CD8-positive, alpha-beta memory T cell (primary cell): ENCODE measurements around the gene SESN3. TPM values are rescaled to one million over a fixed set of nuclear protein-coding genes. Genes with fewer than 3 reads are reported as not detected.
A peak's percentile ranks its signal among the peaks of the same experiment; 100 is the strongest.

Experiments used
- CTCF ChIA-PET: fragments of 350-600 bp; sonication (Branson Sonifier 250); formaldehyde crosslinking; loops from one replicate; lab custom pipeline; 2021; ENCODE audit warnings: antibody characterized with exemption; lab: Charles Lee
- POLR2A ChIA-PET: fragments of 350-600 bp; sonication (Branson Sonifier 250); formaldehyde crosslinking; loops from one replicate; lab custom pipeline; 2021; ENCODE audit warnings: antibody characterized with exemption; lab: Charles Lee
- DNase-seq, 5 donors: peaks; one replicate each; pipeline versions ENCODE4 v3.0.0 to v3.0.0-alpha.2; 2020 to 2022; ENCODE audit warnings: mixed read lengths in 1 of 5
- H3K27ac ChIP-seq: one replicate; pipeline ENCODE4 v1.7.0; 2013; ENCODE audit warnings: low read depth, mild to moderate bottlenecking, low read length, moderate library complexity
- H3K27me3 ChIP-seq: 2 replicates; pipeline ENCODE4 v1.7.0; 2013; ENCODE audit warnings: low read length, mild to moderate bottlenecking; ENCODE audit not compliant: insufficient read depth, poor library complexity, severe bottlenecking
- H3K36me3 ChIP-seq: 2 replicates; pipeline ENCODE4 v1.7.0; 2013; ENCODE audit warnings: mild to moderate bottlenecking, low read length, moderate library complexity; ENCODE audit not compliant: insufficient read depth
- H3K4me1 ChIP-seq: 2 replicates; pipeline ENCODE4 v1.7.0; 2013; ENCODE audit warnings: mild to moderate bottlenecking, low read length, moderate library complexity; ENCODE audit not compliant: insufficient read depth
- H3K4me3 ChIP-seq: 2 replicates; pipeline ENCODE4 v1.7.0; 2013; ENCODE audit warnings: mild to moderate bottlenecking, low read length
- H3K9me3 ChIP-seq: 2 replicates; pipeline ENCODE4 v1.7.0; 2013; ENCODE audit warnings: mild to moderate bottlenecking, low read length
- H3K27ac Mint-ChIP-seq, 8 donors: one replicate each; pipeline ENCODE4 v1.8.0; 2020 to 2021; ENCODE audit warnings: mixed read lengths in 8 of 8, mild to moderate bottlenecking in 6 of 8, inconsistent platforms in 3 of 8, moderate library complexity in 3 of 8
- H3K27me3 Mint-ChIP-seq, 2 donors: one replicate each; pipeline ENCODE4 v1.8.0; 2020 to 2021; ENCODE audit warnings: mixed read lengths in 2 of 2, mild to moderate bottlenecking in 1 of 2, moderate library complexity in 1 of 2
- H3K36me3 Mint-ChIP-seq, 3 donors: one replicate each; pipeline ENCODE4 v1.8.0; 2020 to 2021; ENCODE audit warnings: mixed read lengths in 3 of 3, inconsistent platforms in 1 of 3, mild to moderate bottlenecking in 1 of 3
- H3K4me1 Mint-ChIP-seq, 3 donors: one replicate each; pipeline ENCODE4 v1.8.0; 2020 to 2021; ENCODE audit warnings: mixed read lengths in 3 of 3, inconsistent platforms in 1 of 3, mild to moderate bottlenecking in 1 of 3
- H3K4me3 Mint-ChIP-seq, 7 donors: one replicate each; pipeline ENCODE4 v1.8.0; 2020 to 2021; ENCODE audit warnings: mixed read lengths in 7 of 7, mild to moderate bottlenecking in 6 of 7, moderate library complexity in 4 of 7, inconsistent platforms in 2 of 7
- H3K9me3 Mint-ChIP-seq, 5 donors: one replicate each; pipeline ENCODE4 v1.8.0; 2020 to 2022; ENCODE audit warnings: mixed read lengths in 5 of 5, mild to moderate bottlenecking in 3 of 5, moderate library complexity in 2 of 5, inconsistent platforms in 1 of 5
- polyA plus RNA-seq: library from polyadenylated mRNA; unstranded; fragments of 300-500 nt; fragmentation: Illumina TruSeq; gene quantifications from one replicate; pipeline ENCODE4 v1.2.3, GENCODE V29; 2021
- total RNA-seq, 2 experiments: library from RNA; stranded (reverse); gene quantifications; one replicate each; pipeline ENCODE4 v1.2.3, GENCODE V29; 2021

Gene SESN3
- total and polyA plus RNA-seq, 3 experiments from 2014 or later: 2.1 to 19.7 (median 18.8) TPM

DNA sequence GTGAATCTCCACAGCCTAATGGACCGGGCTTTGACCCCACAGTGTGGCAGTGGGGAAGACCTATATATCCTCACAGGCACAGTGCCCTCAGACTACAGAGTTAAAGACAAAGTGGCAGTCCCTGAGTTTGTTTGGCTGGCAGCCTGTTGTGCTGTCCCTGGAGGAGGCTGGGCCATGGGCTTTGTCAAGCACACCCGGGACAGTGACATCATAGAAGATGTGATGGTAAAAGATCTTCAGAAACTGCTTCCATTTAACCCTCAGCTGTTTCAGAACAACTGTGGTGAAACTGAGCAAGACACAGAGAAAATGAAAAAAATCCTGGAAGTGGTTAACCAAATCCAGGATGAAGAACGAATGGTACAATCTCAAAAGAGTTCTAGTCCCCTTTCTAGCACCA lies 102.4 kb downstream of the SESN3 start:
- ChIA-PET POLR2A (no interaction called here), CTCF (no interaction called here)
- no peaks in the 10 kb centered on the region for H3K27me3 ChIP-seq
- H3K27ac Mint-ChIP-seq: no peak overlapping the region
- no peaks in the 10 kb centered on the region for H3K4me1 ChIP-seq
- no peak overlapping the region for H3K4me3 Mint-ChIP-seq
- H3K27me3 Mint-ChIP-seq: no peaks in the 10 kb centered on the region
- H3K4me1 Mint-ChIP-seq: peaks cover 0 to 9% (median 2%) of the 10 kb centered on the region in 3 donors
- H3K9me3 Mint-ChIP-seq: no peaks in the 10 kb centered on the region
- no peak overlapping the region for H3K27ac ChIP-seq
- DNase-seq: no peak
- no peak overlapping the region for H3K4me3 ChIP-seq
- H3K36me3 Mint-ChIP-seq: peaks cover 8 to 45% (median 23%) of the 10 kb centered on the region in 3 donors
- no peaks in the 10 kb centered on the region for H3K9me3 ChIP-seq
- H3K36me3 ChIP-seq: no peaks in the 10 kb centered on the region

DNA sequence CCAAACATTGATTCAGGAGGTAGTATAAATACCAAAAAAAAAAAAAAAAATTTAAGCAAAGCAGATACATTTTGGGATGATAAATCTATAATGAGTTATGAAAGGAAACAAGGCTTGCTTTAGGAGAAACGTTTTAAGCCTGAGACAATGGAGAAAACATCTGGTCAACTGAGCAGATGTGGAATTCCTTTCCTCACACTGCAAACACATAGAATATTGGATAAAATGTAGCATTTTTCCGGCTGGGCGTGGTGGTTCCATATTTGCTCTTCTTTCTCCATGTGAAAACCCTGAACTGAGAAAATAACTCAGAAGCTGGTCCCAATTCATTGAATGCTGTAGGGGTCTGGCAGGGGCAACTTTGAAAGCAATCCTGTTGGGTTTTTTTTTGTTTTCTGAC lies 107.4 kb downstream of the SESN3 start:
- Mint-ChIP-seq H3K27me3 (no peaks in the 10 kb centered on the region), H3K9me3 (no peaks in the 10 kb centered on the region), H3K27ac (no peak overlapping the region), H3K4me1 (peaks cover 0 to 11% (median 2%) of the 10 kb centered on the region in 3 donors), H3K4me3 (no peak overlapping the region), H3K36me3 (peaks cover 2 to 11% (median 7%) of the 10 kb centered on the region in 3 donors)
- DNase-seq: no peak
- no peak overlapping the region for H3K27ac ChIP-seq
- H3K4me3 ChIP-seq: no peak overlapping the region
- no peaks in the 10 kb centered on the region for H3K36me3 ChIP-seq
- H3K9me3 ChIP-seq: no peaks in the 10 kb centered on the region
- ChIA-PET POLR2A (no interaction called here), CTCF (no interaction called here)
- no peaks in the 10 kb centered on the region for H3K27me3 ChIP-seq
- H3K4me1 ChIP-seq: no peaks in the 10 kb centered on the region

DNA sequence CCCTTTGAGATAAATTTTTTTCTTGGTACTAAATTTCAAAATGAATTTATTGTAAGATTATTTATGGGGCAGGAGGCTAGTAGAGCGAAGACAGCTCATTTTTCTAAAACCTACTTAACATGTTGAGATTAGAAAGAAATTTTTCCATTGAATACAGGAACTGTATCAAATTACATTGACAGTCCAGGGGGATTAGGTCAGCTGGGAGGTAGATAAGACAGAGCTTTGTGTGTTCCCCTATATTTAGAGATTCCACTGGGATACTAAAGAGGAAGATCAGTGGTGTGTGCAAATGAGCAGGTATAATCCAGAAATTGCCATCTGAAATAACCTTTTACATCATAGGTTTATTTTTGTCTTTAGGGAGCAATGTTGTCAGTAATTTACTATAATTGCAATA lies 109.3 kb downstream of the SESN3 start:
- ChIA-PET POLR2A (no interaction called here), CTCF (no interaction called here)
- Mint-ChIP-seq H3K4me1 (peaks cover 0 to 20% (median 4%) of the 10 kb centered on the region in 3 donors), H3K27ac (no peak overlapping the region), H3K36me3 (peaks cover 0 to 15% (median 3%) of the 10 kb centered on the region in 3 donors), H3K9me3 (no peaks in the 10 kb centered on the region), H3K4me3 (no peak overlapping the region), H3K27me3 (no peaks in the 10 kb centered on the region)
- H3K9me3 ChIP-seq: no peaks in the 10 kb centered on the region
- H3K4me3 ChIP-seq: no peak overlapping the region
- no peak for DNase-seq
- no peaks in the 10 kb centered on the region for H3K27me3 ChIP-seq
- no peaks in the 10 kb centered on the region for H3K4me1 ChIP-seq
- H3K36me3 ChIP-seq: no peaks in the 10 kb centered on the region
- no peak overlapping the region for H3K27ac ChIP-seq

DNA sequence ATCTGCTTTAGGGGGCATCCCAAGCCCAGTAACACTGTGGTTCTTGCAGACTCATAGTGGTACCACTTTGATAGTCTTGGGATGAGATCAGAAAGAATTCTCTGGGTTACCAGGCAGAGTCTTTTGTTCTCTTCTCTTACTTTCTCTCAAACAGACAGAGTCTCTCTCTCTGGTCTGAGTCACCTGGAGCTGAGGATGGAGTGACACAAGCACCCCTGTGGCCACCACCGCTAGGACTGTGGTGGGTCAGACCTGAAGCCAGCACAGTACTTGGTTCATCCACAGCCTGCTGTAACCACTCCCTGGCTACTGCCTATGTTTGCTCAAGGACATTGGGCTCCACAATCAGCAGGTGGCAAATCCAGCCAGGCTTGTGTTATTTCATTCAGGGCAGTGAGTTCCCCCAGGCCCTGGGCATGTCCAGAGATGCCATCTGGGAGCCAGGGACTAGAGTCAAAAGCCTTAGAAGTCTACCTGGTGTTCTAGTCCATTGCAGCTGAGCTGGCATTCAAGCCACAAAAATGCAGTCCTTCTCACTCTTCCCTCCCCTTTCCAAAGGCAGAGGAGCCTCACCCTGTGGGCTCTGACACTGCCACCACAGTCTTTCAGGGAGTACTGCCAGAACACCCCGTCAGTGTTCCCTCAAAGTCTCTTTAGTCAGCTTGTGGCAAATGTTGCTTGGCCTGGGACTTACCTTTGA lies 111.5 kb downstream of the SESN3 start:
- no peaks in the 10 kb centered on the region for H3K9me3 ChIP-seq
- peaks cover 0 to 11% (median 3%) of the 10 kb centered on the region in 3 donors for H3K36me3 Mint-ChIP-seq
- no peak overlapping the region for H3K4me3 ChIP-seq
- no peaks in the 10 kb centered on the region for H3K27me3 ChIP-seq
- H3K27me3 Mint-ChIP-seq: no peaks in the 10 kb centered on the region
- no peak overlapping the region for H3K27ac ChIP-seq
- peaks cover 0 to 20% (median 3%) of the 10 kb centered on the region in 3 donors for H3K4me1 Mint-ChIP-seq
- no peak overlapping the region for H3K4me3 Mint-ChIP-seq
- H3K27ac Mint-ChIP-seq: peak overlapping the region in 2 of 8 donors; percentile 29 to 43
- ChIA-PET POLR2A (no interaction called here), CTCF (no interaction called here)
- no peaks in the 10 kb centered on the region for H3K9me3 Mint-ChIP-seq
- H3K36me3 ChIP-seq: no peaks in the 10 kb centered on the region
- no peaks in the 10 kb centered on the region for H3K4me1 ChIP-seq
- DNase-seq: no peak

DNA sequence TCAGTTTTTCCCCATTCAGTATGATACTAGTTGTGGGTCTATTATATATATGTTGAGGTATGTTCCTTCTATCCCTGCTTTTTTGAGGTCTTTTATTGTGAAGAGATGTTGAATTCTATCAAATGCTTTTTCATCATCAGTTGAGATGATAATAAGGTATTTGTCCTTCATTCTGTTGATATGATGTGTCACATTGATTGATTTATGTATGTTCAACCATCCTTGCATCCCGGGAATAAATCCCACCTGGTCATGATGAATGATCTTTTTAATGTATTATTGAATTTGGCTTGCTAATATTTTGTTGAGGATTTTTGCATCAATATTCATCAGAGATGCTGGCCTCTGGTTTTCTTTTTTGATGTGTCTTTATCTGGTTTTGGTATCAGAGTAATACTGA lies 115.4 kb downstream of the SESN3 start:
- Histone ChIP-seq H3K36me3 (no peaks in the 10 kb centered on the region), H3K27me3 (no peaks in the 10 kb centered on the region), H3K4me1 (no peaks in the 10 kb centered on the region), H3K9me3 (no peaks in the 10 kb centered on the region), H3K27ac (no peak overlapping the region), H3K4me3 (no peak overlapping the region)
- DNase-seq: no peak
- Mint-ChIP-seq H3K4me3 (no peak overlapping the region), H3K27ac (no peak overlapping the region), H3K4me1 (peaks cover 9 to 34% (median 11%) of the 10 kb centered on the region in 3 donors), H3K9me3 (no peaks in the 10 kb centered on the region), H3K36me3 (peaks cover 7 to 15% (median 9%) of the 10 kb centered on the region in 3 donors), H3K27me3 (no peaks in the 10 kb centered on the region)
- ChIA-PET POLR2A (no interaction called here), CTCF (interaction anchor here (1.7 kb wide), 1 partner anchor 24 kb away, joined by 4 read pairs; no protein-coding TSS in a partner anchor)

Other genes with a start within 250 kb of the SESN3 start
- gene KDM4E, start 205.9 kb downstream of the SESN3 start, total RNA-seq: not detected
- not detected for gene KDM4E, start 205.9 kb downstream of the SESN3 start, polyA plus RNA-seq
- gene KDM4F, start 181.8 kb downstream of the SESN3 start, total RNA-seq: not detected
- not detected for gene KDM4F, start 181.8 kb downstream of the SESN3 start, polyA plus RNA-seq
- gene SRSF8, start 164.3 kb downstream of the SESN3 start, total RNA-seq: 10 to 100 TPM; 75.8 to 82.8 TPM
- gene SRSF8, start 164.3 kb downstream of the SESN3 start, polyA plus RNA-seq: 91.6 TPM
- gene ENDOD1, start 141.4 kb downstream of the SESN3 start, total RNA-seq: 10 to 100 TPM; 29.6 to 30.1 TPM
- gene ENDOD1, start 141.4 kb downstream of the SESN3 start, polyA plus RNA-seq: 11.1 TPM